Adrenal gland (tissue), 5 donors: ENCODE data around the gene LRRC59.

Source experiments
- POLR2A ChIP-seq, 2 donors: fragments of 450-650 bp; IDR thresholded peaks; one replicate each; pipeline ENCODE4 v1.6.1; 2017; ENCODE audit warnings: antibody characterized with exemption in 2 of 2, mild to moderate bottlenecking in 2 of 2, moderate library complexity in 1 of 2
- TF ChIP-seq, protein P1 (sequence below), 6 experiments: fragments of 450-650 bp in 4 of 6; fragments of 200-600 bp in 2 of 6; sonication (generic) in 1 of 6; IDR thresholded peaks; 1 replicate in 5 of 6; 2 replicates in 1 of 6; pipeline versions ENCODE4 v1.5.1 to v1.8.0; 2016 to 2021; ENCODE audit warnings: antibody characterized with exemption in 6 of 6, mild to moderate bottlenecking in 2 of 6, moderate library complexity in 1 of 6
- donor health status: DM: no; HTN: no; CAD: no.

DNA sequence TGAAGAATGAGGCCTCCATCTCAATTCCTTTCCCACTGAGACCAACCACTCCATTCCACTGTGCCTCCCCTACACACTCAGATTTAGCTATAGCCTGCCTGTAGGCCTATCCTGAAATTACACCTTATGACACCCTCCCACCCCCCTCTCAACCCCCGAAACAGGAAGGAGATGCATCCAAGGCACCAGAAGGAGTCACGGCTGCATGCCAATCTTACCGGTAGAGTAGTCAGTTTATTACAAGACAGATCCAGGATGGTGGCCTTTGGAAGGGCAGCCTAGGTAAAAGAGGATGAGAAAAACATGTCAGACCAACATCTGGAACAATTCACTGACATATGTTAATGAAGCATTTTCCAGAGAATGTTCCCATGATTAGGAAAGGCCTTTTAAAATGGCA, 2.6 kb downstream of the LRRC59 start:
- TF ChIP-seq, protein P1, sequence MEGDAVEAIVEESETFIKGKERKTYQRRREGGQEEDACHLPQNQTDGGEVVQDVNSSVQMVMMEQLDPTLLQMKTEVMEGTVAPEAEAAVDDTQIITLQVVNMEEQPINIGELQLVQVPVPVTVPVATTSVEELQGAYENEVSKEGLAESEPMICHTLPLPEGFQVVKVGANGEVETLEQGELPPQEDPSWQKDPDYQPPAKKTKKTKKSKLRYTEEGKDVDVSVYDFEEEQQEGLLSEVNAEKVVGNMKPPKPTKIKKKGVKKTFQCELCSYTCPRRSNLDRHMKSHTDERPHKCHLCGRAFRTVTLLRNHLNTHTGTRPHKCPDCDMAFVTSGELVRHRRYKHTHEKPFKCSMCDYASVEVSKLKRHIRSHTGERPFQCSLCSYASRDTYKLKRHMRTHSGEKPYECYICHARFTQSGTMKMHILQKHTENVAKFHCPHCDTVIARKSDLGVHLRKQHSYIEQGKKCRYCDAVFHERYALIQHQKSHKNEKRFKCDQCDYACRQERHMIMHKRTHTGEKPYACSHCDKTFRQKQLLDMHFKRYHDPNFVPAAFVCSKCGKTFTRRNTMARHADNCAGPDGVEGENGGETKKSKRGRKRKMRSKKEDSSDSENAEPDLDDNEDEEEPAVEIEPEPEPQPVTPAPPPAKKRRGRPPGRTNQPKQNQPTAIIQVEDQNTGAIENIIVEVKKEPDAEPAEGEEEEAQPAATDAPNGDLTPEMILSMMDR (IDR thresholded peaks at IDR 0.05): no peak
- no peak for TF ChIP-seq POLR2A (IDR thresholded peaks at IDR 0.05)
